OCI-LY1 (cell line): Measurements from ENCODE around the gene HINFP.

Experiments used
- H2AFZ ChIP-seq: fragments of 200-600 bp; sonication (generic), shearing (Covaris generic); 2 replicates; pipeline ENCODE4 v1.6.0; 2014; ENCODE audit warnings: antibody characterized with exemption, mild to moderate bottlenecking, low read length
- H3F3A ChIP-seq: fragments of 200-600 bp; sonication (generic), shearing (Covaris generic); 2 replicates; pipeline ENCODE4 v1.6.0; 2014; ENCODE audit warnings: mild to moderate bottlenecking, antibody characterized with exemption, low read length, moderate library complexity; ENCODE audit not compliant: insufficient read depth
- H3K27ac ChIP-seq: fragments of 200-600 bp; sonication (generic); 2 replicates; pipeline ENCODE4 v1.5.1; 2014; ENCODE audit warnings: low read length, mixed run types, mild to moderate bottlenecking, low read depth; ENCODE audit not compliant: poor library complexity, severe bottlenecking
- H3K27me3 ChIP-seq: fragments of 200-600 bp; sonication (generic); 2 replicates; pipeline ENCODE4 v1.6.0; 2014; ENCODE audit warnings: antibody characterized with exemption, mild to moderate bottlenecking, low read length, moderate library complexity; ENCODE audit not compliant: insufficient read depth
- H3K36me3 ChIP-seq: fragments of 200-600 bp; sonication (generic); 2 replicates; pipeline ENCODE4 v1.6.1; 2014; ENCODE audit warnings: mild to moderate bottlenecking, antibody characterized with exemption, low read length, moderate library complexity, mixed read lengths; ENCODE audit not compliant: insufficient read depth
- H3K4me1 ChIP-seq: fragments of 200-600 bp; sonication (generic); 2 replicates; pipeline ENCODE4 v1.5.1; 2014; ENCODE audit warnings: mild to moderate bottlenecking, low read length, moderate library complexity; ENCODE audit not compliant: insufficient read depth, severe bottlenecking
- H3K4me2 ChIP-seq: fragments of 200-600 bp; sonication (generic), shearing (Covaris generic); 2 replicates; pipeline ENCODE4 v1.6.1; 2014; ENCODE audit warnings: low read length
- H3K4me3 ChIP-seq: fragments of 200-600 bp; sonication (generic); 2 replicates; pipeline ENCODE4 v1.5.1; 2014; ENCODE audit warnings: low read length, low read depth, mild to moderate bottlenecking, mixed read lengths; ENCODE audit not compliant: poor library complexity, severe bottlenecking
- H3K79me2 ChIP-seq: fragments of 200-600 bp; shearing (Covaris generic); 2 replicates; pipeline ENCODE4 v1.6.1; 2016; ENCODE audit warnings: mixed run types, low read length, mixed read lengths; ENCODE audit not compliant: insufficient read depth
- H3K9ac ChIP-seq: fragments of 200-600 bp; sonication (generic), shearing (Covaris generic); 2 replicates; pipeline ENCODE4 v1.6.1; 2014; ENCODE audit warnings: mild to moderate bottlenecking, low read length, mixed read lengths
- H3K9me2 ChIP-seq: fragments of 200-600 bp; sonication (generic), shearing (Covaris generic); 2 replicates; pipeline ENCODE4 v1.6.1; 2014; ENCODE audit warnings: low read depth, mild to moderate bottlenecking, low read length, mixed read lengths
- H3K9me3 ChIP-seq: fragments of 200-600 bp; shearing (Covaris generic); 2 replicates; pipeline ENCODE4 v1.6.1; 2014; ENCODE audit warnings: low read length, mixed read lengths
- H4K20me1 ChIP-seq: fragments of 200-600 bp; sonication (generic), shearing (Covaris generic); 2 replicates; pipeline ENCODE4 v1.6.0; 2016; ENCODE audit warnings: mild to moderate bottlenecking, low read length; ENCODE audit not compliant: insufficient read depth
- CTCF ChIP-seq: fragments of 200-600 bp; sonication (generic), shearing (Covaris generic); IDR thresholded peaks from 2 replicates; pipeline ENCODE4 v1.5.1; 2017; ENCODE audit warnings: mild to moderate bottlenecking, antibody characterized with exemption, low read length, moderate library complexity, mixed read lengths
- EZH2 ChIP-seq: fragments of 200-600 bp; sonication (generic), shearing (Covaris generic); IDR thresholded peaks from 2 replicates; pipeline ENCODE4 v1.8.0; 2017; ENCODE audit warnings: borderline replicate concordance, mixed run types, mild to moderate bottlenecking, antibody characterized with exemption, low read length, moderate library complexity, mixed read lengths

Gene HINFP

GRCh38 chr11:119116235-119116594, 5.2 kb upstream of the HINFP start:
- Histone ChIP-seq H2AFZ (no peak overlapping the region), H3K9me2 (no peaks in the 10 kb centered on the region), H3K9ac (no peak overlapping the region), H3K36me3 (peaks cover 44% of the 10 kb centered on the region), H3K27ac (no peak overlapping the region), H3K27me3 (no peaks in the 10 kb centered on the region), H3K9me3 (no peaks in the 10 kb centered on the region), H3K79me2 (no peaks in the 10 kb centered on the region), H4K20me1 (no peaks in the 10 kb centered on the region), H3K4me3 (no peak overlapping the region), H3F3A (no peaks in the 10 kb centered on the region), H3K4me1 (peaks cover 12% of the 10 kb centered on the region), H3K4me2 (no peak overlapping the region)
- no peak for TF ChIP-seq EZH2
- no peak for TF ChIP-seq CTCF

GRCh38 chr11:119116601-119117000, 4.8 kb upstream of the HINFP start:
- Histone ChIP-seq H3K9me3 (no peaks in the 10 kb centered on the region), H3K27me3 (no peaks in the 10 kb centered on the region), H3K9ac (no peak overlapping the region), H3K4me2 (no peak overlapping the region), H3K9me2 (no peaks in the 10 kb centered on the region), H3K36me3 (peaks cover 40% of the 10 kb centered on the region), H3K4me3 (no peak overlapping the region), H3K79me2 (no peaks in the 10 kb centered on the region), H2AFZ (no peak overlapping the region), H4K20me1 (no peaks in the 10 kb centered on the region), H3F3A (no peaks in the 10 kb centered on the region), H3K27ac (no peak overlapping the region), H3K4me1 (peaks cover 12% of the 10 kb centered on the region)
- TF ChIP-seq EZH2 (no peak), CTCF (no peak)

- H2AFZ ChIP-seq, result no peak overlapping the region
- TF ChIP-seq CTCF (no peak), EZH2 (no peak)
- no peak overlapping the region for H3K9ac ChIP-seq
- no peaks in the 10 kb centered on the region for H4K20me1 ChIP-seq
- no peak overlapping the region for H3K27ac ChIP-seq
- peaks cover 35% of the 10 kb centered on the region for H3K36me3 ChIP-seq
- no peaks in the 10 kb centered on the region for H3K9me3 ChIP-seq
- no peaks in the 10 kb centered on the region; the same call in 1 of the 2 replicates for H3K79me2 ChIP-seq
- H3K4me2 ChIP-seq, result no peak overlapping the region
- no peak overlapping the region for H3K4me3 ChIP-seq
- H3K4me1 ChIP-seq, result peaks cover 15% of the 10 kb centered on the region
- H3K27me3 ChIP-seq, result no peaks in the 10 kb centered on the region
- H3F3A ChIP-seq, result no peaks in the 10 kb centered on the region
- no peaks in the 10 kb centered on the region for H3K9me2 ChIP-seq
Measured at GRCh38 chr11:119117004-119117706, 4.2 kb upstream of the HINFP start.
